Mesothelial cell of epicardium (in vitro differentiated cells): ENCODE data around the gene WNT3A. TPM values are rescaled to one million over a fixed set of nuclear protein-coding genes. Genes with fewer than 3 reads are reported as not detected.
A peak's percentile ranks its signal among the peaks of the same experiment; 100 is the strongest.
"Not testable (repeated sequence)": the region's sequence is repeated elsewhere in the genome, so short reads cannot be mapped to it uniquely, and the experiment has no call there.

Experiments
- DNase-seq, 2 experiments: peaks; one replicate each; pipeline ENCODE4 v3.0.0; 2021; ENCODE audit warnings: low spot score in 2 of 2; ENCODE audit not compliant: unreplicated experiment in 2 of 2
- H3K27ac Mint-ChIP-seq: 2 replicates; pipeline ENCODE4 v1.8.0; 2021; ENCODE audit warnings: mixed read lengths
- H3K27me3 Mint-ChIP-seq: 2 replicates; pipeline ENCODE4 v1.8.0; 2021; ENCODE audit warnings: low read depth, mixed read lengths
- H3K36me3 Mint-ChIP-seq: 2 replicates; pipeline ENCODE4 v1.8.0; 2021; ENCODE audit warnings: mixed read lengths
- H3K4me1 Mint-ChIP-seq: 2 replicates; pipeline ENCODE4 v1.8.0; 2021; ENCODE audit warnings: mixed read lengths
- H3K4me3 Mint-ChIP-seq: 2 replicates; pipeline ENCODE4 v1.8.0; 2021; ENCODE audit warnings: mild to moderate bottlenecking, moderate library complexity, mixed read lengths
- H3K9me3 Mint-ChIP-seq: 2 replicates; pipeline ENCODE4 v1.8.0; 2021; ENCODE audit warnings: mixed read lengths
- total RNA-seq: library from RNA; stranded (reverse); gene quantifications from 3 replicates; pipeline ENCODE4 v1.2.1, GENCODE V29; 2021
- TF ChIP-seq, protein P1 (sequence below): fragments of 200-600 bp; sonication (generic); IDR thresholded peaks from one replicate; pipeline ENCODE4 v1.5.0; 2021; ENCODE audit warnings: antibody characterized with exemption; ENCODE audit not compliant: unreplicated experiment

WNT3A gene
- total RNA-seq, 1 donor from 2014 or later, result 0.16 TPM

DNA sequence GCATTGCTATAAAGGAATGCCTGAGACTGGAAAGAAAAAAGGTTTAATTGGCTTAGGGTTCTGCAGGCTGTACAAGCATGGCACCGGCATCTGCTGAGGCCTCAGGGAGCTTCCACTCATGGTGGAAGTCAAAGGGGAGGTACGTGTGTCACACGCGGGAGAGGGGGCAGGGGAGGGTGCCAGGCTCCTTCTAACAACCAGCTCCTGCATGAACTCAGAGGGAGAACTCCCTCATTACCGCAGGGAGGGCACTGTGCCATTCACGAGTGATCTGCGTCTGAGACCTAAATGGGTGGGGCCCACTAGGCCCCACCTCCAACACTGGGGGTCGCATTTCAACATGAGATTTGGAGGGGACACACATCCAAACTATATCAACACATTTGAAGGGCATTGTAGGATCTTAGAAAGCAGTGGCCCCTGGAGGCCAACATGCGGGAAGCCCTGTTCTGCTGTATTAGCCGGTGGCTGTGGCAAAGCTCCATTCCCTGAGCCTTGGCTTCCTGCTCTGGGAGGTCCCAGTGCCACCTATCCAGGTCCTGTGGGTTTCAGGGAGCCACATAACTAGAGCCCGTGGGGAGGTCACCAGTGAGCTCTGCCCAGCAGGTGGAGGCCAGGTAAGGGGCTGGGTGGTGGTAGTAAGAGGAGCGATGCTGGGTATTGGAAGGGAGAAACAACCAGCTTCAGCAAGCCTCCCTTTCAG, 10.0 kb downstream of the WNT3A start:
- TF ChIP-seq, protein P1, sequence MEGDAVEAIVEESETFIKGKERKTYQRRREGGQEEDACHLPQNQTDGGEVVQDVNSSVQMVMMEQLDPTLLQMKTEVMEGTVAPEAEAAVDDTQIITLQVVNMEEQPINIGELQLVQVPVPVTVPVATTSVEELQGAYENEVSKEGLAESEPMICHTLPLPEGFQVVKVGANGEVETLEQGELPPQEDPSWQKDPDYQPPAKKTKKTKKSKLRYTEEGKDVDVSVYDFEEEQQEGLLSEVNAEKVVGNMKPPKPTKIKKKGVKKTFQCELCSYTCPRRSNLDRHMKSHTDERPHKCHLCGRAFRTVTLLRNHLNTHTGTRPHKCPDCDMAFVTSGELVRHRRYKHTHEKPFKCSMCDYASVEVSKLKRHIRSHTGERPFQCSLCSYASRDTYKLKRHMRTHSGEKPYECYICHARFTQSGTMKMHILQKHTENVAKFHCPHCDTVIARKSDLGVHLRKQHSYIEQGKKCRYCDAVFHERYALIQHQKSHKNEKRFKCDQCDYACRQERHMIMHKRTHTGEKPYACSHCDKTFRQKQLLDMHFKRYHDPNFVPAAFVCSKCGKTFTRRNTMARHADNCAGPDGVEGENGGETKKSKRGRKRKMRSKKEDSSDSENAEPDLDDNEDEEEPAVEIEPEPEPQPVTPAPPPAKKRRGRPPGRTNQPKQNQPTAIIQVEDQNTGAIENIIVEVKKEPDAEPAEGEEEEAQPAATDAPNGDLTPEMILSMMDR, result no peak
- no peak overlapping the region for H3K4me3 Mint-ChIP-seq
- no peaks in the 10 kb centered on the region for H3K36me3 Mint-ChIP-seq
- peaks cover 37% of the 10 kb centered on the region for H3K27me3 Mint-ChIP-seq
- peak in 1 of 2 experiments; percentile 6 for DNase-seq
- no peak overlapping the region for H3K27ac Mint-ChIP-seq
- H3K4me1 Mint-ChIP-seq, result peaks cover 8% of the 10 kb centered on the region
- no peaks in the 10 kb centered on the region for H3K9me3 Mint-ChIP-seq

DNA sequence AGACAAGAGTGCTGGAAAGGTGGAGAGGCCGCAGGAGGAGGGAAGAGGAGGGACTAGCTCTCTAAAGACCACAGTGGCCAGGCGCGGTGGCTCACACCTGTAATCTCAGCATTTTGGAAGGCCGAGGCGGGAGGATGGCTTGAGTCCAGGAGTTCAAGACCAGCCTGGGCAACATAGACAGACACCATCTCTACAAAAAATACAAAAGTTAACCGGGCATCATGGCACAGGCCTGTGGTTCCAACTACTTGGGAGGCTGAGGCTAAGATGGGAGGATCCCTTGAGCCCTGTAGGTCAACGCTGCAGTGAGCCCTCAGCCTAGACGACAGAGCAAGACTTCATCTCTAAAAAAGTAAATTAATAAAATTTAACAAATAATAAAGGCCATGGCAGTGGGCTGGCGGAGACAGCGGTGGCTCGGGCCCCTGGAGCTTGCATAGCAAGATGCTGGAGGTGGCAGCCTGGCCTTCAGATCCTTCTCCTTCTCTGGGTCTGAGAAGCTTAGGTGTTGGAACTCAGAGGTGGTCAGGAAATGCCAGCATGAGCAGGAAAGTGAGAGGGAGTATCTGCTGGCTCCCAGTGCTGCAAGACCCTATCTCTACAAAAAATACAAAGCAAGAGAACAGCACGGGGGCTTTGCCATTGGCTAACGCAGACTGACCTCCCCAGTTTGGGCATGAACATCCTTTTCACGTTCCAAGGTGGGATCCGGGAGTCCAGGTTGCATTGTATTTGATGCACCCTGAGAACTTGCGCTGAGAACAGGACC, 10.7 kb downstream of the WNT3A start:
- no peak overlapping the region for H3K4me3 Mint-ChIP-seq
- no peak overlapping the region for H3K27ac Mint-ChIP-seq
- no peak for DNase-seq
- no peaks in the 10 kb centered on the region for H3K36me3 Mint-ChIP-seq
- TF ChIP-seq, protein P1, result no peak
- no peaks in the 10 kb centered on the region for H3K9me3 Mint-ChIP-seq
- H3K27me3 Mint-ChIP-seq, result peaks cover 30% of the 10 kb centered on the region
- peaks cover 8% of the 10 kb centered on the region for H3K4me1 Mint-ChIP-seq

DNA sequence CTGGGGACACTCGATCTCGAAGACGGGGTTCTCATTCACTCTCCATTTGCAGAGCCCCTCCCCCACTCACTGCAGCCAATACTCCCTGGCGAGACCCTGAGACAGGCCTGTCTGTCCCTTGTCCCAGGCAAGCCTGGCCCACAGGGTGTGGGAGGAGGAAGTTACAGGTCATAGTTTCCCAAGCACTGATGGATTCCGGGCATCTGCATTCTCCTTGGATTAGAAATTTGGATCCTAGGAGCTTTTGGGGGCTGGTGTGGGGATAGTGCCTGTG, 11.3 kb downstream of the WNT3A start:
- peaks cover 8% of the 10 kb centered on the region for H3K4me1 Mint-ChIP-seq
- H3K36me3 Mint-ChIP-seq, result no peaks in the 10 kb centered on the region
- no peaks in the 10 kb centered on the region for H3K9me3 Mint-ChIP-seq
- peak in 1 of 2 experiments; percentile 21 for DNase-seq
- no peak overlapping the region for H3K4me3 Mint-ChIP-seq
- TF ChIP-seq, protein P1, result no peak
- peaks cover 27% of the 10 kb centered on the region for H3K27me3 Mint-ChIP-seq
- H3K27ac Mint-ChIP-seq, result no peak overlapping the region

DNA sequence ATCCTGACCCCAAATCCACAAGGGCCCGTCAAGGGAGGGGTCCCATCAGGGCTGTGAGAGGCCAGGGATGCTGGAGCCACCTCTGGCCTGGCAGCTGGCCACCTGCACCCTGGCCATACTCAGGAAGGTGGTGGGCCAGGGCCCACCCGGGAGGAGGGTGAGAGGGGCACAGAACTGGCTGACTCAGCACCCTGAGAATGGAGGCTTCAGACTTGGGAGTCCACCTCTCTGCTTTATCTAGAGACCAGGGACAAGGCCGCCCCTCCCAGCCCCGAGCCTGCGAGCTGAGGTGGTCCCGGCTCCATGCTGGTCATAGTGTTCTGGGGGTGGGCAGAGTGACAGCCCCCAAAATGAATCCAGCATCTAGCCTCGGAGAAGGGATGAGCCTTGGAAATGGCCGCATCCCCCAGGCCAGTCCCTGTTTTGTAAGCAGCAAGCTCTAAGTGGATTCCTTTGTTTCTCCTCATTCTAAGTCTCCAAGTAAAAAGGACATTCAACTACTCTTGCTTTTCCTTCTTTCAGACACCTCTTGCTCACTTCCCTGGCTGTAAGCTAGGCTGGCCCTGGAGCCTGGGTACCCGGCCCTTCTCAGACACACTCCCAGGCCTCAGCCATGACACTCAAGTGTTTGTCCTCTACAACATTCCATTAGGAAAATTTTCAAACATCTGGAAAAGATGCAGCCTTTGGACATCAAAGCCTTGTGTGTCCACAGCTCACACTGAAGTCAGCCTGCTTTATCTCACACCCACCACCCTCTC, 12.3 kb downstream of the WNT3A start:
- no peak for DNase-seq
- H3K27ac Mint-ChIP-seq, result peak overlapping the region; percentile 58
- H3K4me3 Mint-ChIP-seq, result no peak overlapping the region
- TF ChIP-seq, protein P1, result no peak
- H3K27me3 Mint-ChIP-seq, result peaks cover 30% of the 10 kb centered on the region
- no peaks in the 10 kb centered on the region for H3K9me3 Mint-ChIP-seq
- no peaks in the 10 kb centered on the region for H3K36me3 Mint-ChIP-seq
- peaks cover 8% of the 10 kb centered on the region for H3K4me1 Mint-ChIP-seq

DNA sequence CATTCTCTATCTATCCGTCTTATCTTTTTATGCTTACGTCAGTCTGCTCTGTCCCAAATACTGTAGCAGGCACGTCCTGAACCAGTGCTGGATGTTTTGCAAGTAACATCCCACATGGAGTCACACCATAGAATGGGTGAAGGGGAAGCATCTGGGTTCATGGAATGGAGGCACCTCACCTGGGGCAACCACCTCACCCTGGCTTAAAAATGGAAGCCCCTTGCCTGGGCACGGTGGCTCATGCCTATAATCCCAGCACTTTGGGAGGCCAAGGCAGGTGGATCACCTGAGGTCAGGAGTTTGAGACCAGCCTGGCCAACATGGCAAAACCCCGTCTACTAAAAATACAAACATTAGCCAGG, 12.9 kb downstream of the WNT3A start:
- H3K27me3 Mint-ChIP-seq, result peaks cover 33% of the 10 kb centered on the region
- not testable (repeated sequence) for H3K9me3 Mint-ChIP-seq, H3K27ac Mint-ChIP-seq, H3K4me3 Mint-ChIP-seq, DNase-seq, H3K36me3 Mint-ChIP-seq, H3K4me1 Mint-ChIP-seq
